IPS-11a (cell line): Measurements from ENCODE around the gene ABCA4.

Experiments used
- H3K4me3 ChIP-seq: one replicate; pipeline ENCODE4 v1.5.1; 2013; ENCODE audit warnings: low read depth, low read length, control low read depth

The ABCA4 gene

DNA sequence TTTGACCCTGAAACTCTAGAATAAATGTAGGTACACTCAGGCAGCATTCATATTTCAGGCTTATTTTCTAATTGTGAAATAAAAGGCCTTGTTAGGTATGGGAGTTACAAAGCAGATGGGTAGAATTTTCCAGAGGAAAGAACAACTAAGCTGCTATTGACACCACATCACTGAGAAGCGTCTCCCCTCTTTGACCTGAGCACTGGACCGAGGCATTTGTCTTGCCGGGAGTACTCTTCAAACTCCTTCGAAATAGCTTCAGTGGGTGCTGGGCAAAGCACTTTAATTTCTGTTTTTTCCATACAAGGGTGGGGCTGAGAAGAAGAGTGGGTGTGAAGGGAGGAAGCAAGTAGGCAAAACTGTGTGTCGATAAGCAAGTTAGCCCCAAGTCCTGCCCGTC, 36.4 kb downstream of the ABCA4 start:
- no peak overlapping the region for H3K4me3 ChIP-seq

DNA sequence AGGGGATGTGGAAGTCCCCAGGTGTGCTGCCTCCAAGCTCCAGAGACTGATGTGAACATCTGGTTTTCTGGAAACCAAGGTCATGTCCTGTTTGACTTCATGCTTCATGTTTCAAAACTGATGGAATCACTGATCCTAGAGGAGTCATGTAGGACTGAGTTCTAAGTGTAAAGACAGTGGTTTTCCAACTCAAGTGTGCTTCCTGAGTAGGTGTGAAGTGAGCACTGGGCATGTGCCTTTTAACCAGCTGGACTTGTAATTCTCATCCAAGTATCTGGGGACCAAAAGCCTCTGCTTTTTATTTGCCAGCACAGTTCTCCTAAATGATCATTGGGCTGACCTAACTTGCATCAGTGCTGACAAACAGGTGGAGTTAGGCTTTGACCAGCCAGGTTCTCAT, 36.9 kb downstream of the ABCA4 start:
- H3K4me3 ChIP-seq = no peak overlapping the region

- no peak overlapping the region for H3K4me3 ChIP-seq
These were observed 37.3 kb downstream of the ABCA4 start for GRCh38 chr1:94083681-94084080.

- no peak overlapping the region for H3K4me3 ChIP-seq
These were observed 39.2 kb downstream of the ABCA4 start for GRCh38 chr1:94081566-94082344.

DNA sequence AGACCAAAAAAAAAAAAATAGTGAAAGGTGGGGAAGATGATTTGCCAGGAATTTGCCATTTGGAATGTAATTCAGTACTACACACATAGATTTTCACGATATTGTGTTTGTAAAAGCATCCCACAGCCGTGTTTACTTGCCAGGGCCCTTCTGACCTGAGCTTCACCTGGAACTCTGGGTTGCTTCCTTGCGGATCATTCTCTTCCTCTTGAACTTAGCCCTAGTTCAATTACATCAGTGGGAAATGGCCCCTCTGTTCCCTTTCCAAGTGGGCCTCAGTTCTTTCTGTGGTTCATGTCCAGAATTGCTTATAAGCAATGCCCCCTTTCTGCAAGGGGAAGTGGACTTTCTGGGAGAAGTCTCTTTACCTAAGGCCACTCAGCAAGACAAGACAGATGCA, 41.0 kb downstream of the ABCA4 start:
- no peak overlapping the region for H3K4me3 ChIP-seq

DNA sequence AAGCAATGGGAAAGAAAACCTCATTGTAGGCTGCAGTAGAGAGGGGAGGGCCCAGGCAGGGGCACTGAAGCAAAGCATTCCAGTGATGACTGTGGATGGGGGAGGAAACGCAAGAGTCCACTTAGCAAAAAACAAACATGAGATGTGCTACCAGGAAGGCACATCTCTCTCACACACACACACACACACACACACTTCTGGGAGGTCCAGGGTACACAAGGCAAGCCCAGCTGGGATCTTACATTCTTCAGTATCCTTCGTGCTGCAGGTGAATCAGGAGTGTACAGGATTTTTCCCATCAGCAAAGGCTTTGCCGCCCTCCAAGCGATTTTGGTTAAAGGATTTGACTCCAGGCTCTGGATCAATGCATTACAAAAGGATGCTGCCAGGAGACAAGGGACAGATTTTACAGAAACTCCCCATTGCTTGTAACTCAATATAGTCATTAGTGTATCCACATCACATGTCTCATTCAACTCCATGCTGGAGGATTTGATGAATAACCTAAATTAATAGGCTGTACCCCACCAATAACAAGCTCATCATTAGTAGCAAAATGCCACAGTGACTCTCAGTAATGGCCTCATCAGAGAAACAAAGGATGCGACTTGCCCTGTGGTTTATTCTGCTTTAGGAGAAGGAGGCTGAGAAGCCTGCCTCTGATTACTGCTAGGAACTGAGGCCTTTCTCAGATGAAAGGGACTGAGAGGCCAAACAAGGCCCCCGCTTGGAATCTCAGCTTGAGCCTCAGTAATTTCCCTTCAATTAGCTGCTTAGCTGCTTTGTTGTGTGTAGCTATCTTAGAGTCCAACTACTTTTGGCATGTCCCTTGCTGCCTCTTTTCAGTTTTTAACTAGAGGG, 41.6 kb downstream of the ABCA4 start:
- no peak overlapping the region for H3K4me3 ChIP-seq

DNA sequence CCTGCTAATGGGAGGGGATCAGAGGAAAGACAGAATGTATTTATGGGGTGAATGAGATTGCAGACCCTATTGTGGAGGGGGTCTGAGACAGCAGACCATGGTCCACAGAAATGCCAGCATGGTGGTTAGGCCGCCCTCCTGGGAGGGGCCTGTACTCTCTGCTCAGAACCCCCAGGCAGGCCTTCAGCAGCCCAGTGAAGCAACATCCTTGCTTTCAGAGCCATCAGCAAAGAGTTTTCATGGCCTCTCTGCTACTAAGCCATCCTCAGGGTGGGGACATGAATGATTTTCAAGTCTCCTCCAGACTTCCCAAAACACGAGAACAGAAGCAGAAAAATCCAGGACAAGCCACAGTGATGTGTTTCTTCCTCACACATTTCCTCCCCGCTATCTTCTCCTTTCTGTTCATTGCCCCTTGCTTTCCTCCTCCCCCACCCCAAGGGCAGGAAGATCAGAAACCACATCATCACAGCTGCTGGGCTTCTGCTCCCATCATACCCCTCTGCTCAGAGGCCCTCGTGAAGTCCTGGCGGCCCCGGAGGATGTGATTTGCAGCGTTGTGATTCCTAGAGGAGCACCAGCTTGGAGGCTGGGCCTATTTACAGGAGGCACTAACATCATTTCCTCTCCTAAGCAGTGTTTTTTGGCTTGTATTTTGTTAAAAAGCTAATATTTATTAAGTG, 48.0 kb downstream of the ABCA4 start:
- no peak overlapping the region for H3K4me3 ChIP-seq

DNA sequence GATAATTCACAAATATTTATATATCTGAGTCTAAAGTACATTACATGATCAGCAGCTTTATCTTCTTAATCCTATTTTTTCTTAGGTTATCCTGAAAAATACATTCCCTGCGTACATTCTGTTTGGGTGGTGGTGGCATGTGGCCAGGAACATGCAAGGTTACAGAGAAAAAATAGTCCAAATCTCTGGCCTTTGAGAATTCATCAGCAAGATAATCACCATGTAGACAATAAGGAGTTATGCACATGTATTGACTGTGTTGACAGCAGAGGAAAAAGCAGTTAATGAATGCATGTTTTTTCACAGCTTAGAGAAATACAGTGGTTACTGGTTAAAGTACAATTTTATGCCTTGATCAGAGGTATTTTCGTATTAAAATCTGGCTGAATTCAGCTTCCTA, 49.0 kb downstream of the ABCA4 start:
- H3K4me3 ChIP-seq = no peak overlapping the region

GRCh38 chr1:94071391-94071790, 49.6 kb downstream of the ABCA4 start:
- no peak overlapping the region for H3K4me3 ChIP-seq

- no peak overlapping the region for H3K4me3 ChIP-seq
These were observed 50.1 kb downstream of the ABCA4 start for GRCh38 chr1:94070865-94071264.

DNA sequence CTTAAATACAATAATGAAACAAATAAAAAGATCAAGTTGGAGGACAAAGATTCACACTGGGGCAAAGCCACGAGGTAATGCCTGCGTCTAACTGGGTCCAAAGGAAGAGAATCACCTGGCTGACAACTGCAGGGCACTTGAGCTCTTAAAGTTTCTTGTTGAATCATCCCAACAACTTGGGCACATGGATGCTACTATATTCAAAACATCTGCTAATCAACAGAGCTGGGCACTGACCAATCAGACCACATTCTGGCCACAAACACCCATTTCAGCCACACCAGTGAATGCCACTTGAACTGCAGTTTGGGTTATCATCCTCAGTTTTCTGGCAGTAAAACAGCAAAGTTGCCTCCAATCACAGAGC, 51.0 kb downstream of the ABCA4 start:
- no peak overlapping the region for H3K4me3 ChIP-seq

DNA sequence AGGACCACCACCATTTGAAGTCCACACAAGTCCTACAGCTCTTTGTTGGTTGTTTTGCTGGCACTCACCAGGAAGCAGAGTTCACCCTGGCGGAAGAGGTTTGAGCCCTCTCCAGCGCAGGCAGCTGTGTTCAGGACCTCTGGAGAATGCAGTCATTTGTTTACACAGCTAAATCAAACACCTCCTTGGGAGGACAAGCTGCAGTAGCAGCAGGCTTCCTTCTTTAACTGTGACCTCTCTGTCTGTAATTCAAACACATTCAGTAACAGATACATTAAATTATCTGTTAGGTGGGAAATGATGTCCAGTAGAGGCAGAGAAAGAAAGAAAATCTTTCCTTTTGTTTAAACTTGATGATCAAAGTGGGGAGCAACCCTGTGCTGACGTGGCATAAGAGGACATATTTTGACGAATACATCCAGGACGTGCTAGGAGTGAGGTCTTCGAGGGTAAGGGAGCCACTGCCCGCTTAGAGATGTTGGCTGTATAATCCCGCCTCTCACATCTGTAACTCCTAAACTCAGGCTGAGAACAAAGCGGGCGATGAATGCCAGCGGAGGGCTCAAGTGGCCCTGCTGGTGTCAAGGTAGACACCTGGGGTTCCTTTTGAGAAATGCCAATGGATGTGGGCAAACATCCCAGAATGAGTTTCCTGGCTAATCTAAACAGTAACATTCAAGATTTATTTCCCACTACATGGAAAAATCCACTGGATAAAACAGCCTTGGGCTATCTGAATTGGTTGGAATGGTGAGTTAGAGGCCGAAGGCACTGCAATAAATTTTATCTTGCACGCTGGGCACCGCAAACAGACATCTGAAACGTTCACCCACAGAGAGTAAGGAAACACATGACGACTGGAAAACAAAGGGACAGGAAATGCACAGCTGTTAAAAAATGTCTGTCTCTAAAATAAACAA, 51.7 kb downstream of the ABCA4 start:
- no peak overlapping the region for H3K4me3 ChIP-seq

DNA sequence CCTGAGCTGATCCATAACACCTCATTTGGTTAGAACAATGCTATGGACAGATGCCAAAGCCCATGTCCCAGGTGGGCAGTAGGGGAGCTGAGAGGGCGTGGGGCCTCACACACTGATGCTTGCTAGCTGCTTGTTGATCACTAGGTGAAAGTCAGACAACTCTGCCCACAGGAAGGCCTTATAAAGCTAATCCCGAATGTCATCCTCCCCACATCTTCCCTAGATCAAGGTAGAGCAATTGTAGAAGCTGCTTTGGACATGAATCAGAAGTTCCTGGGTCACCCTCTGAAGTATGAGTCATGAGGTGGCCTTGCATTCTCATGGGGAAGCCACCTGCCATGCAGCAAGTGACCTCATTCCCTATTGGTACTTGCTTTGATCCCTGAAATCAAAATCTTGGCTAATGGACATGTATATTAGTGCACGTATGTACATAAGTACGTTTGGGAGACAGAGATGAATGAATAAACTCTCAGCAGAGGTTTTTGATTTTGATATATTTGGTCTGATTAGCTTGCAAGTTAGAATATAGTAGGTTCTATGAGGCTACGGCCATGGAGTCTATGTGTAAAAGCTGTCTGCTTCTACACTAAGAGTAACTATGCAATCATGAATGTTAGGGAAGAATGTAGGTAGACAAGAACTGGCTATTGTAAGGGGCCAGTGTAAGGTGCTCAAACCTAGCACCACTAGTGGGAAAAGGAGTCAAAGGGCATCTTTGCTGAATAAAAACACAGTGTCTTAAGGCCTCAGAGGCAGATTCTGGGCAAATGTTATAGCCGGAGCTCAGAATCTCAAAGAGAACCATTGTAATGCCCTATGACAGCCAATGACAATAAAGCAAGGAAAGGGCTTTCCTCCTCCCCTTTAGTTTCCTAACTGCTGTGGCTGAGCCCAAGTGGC, 52.6 kb downstream of the ABCA4 start:
- H3K4me3 ChIP-seq = no peak overlapping the region

GRCh38 chr1:94067196-94067595, 53.8 kb downstream of the ABCA4 start:
- no peak overlapping the region for H3K4me3 ChIP-seq

- no peak overlapping the region for H3K4me3 ChIP-seq
These were observed 57.6 kb downstream of the ABCA4 start for GRCh38 chr1:94063379-94063778.

- no peak overlapping the region for H3K4me3 ChIP-seq
These were observed 59.2 kb downstream of the ABCA4 start for GRCh38 chr1:94061513-94062443.

DNA sequence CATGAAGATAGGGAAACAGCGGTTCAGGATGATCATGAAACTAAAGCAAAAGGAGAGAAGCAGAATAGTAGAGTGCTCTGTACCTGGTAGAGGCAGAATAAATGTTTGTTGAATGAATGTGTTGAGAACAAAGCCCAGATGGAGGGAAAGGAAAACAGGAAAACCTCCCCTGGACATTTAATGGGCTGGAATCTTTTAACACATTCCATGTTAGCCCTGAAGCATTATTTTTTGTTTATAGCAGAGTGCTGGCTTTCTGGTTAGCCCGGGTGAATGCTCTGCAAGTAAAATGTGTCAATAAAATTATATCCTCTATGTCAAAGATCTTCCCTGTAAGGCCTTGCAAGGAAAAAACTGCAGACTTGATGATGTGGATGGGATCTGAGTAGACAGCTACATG, 60.2 kb downstream of the ABCA4 start:
- H3K4me3 ChIP-seq = no peak overlapping the region

DNA sequence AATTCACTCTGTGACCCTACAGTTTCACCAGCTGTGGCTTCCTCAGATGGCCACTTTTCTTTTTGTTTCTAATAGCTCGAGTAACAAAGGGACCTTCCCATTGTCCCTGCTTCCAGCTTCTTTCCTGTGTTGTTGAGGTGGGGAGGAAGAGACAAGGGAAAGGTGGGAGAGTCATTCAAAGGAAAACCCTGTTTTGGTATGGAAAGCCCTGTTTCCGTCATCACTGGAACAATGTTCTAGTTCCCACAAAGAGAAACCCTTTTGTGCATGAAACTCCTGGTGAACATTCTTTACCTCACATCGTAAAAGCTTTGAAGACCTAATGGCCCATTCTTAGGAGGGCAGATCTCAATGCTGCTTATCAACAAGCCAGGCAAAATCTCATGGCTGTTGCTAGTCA, 62.2 kb downstream of the ABCA4 start:
- no peak overlapping the region for H3K4me3 ChIP-seq

GRCh38 chr1:94056996-94057395, 64.0 kb downstream of the ABCA4 start:
- H3K4me3 ChIP-seq = no peak overlapping the region
